K562 (cell line): ENCODE results near the gene ARMH4. TPM values are rescaled to one million over a fixed set of nuclear protein-coding genes. Genes with fewer than 3 reads are reported as not detected.

Experiments used
- ATAC-seq: fragments of 200-7000 bp; cut with Tn5 transposase; 3 replicates; pipeline ENCODE4 v1.9.1; 2020; ENCODE audit warnings: moderate library complexity
- BruUV-seq: library from RNA; stranded (reverse); fragments of 400-500 nt; replicated peaks from 2 replicates; lab custom pipeline; 2021; lab: Mats Ljungman, UMichigan
- CTCF ChIA-PET: fragments of 300-600 bp; formaldehyde crosslinking; extraction: SDS; loops from one replicate; lab custom pipeline; 2021; ENCODE audit warnings: low intra/inter-chr PET ratio; lab: Yijun Ruan, JAX
- POLR2A ChIA-PET: fragments of 300-600, 350-650 bp; sonication (Branson Sonifier 250); formaldehyde crosslinking; extraction: SDS; loops from one replicate; lab custom pipeline; 2021; ENCODE audit warnings: antibody characterized with exemption, inconsistent platforms; lab: Yijun Ruan, JAX
- DNase-seq, 4 experiments: peaks; one replicate each; pipeline versions ENCODE4 v3.0.0 to v3.0.0-alpha.2; 2011 to 2018; ENCODE audit warnings: low spot score in 3 of 4, mixed read lengths in 3 of 4; ENCODE audit errors: extremely low read depth in 1 of 4
- FAIRE-seq: peaks from 2 replicates; lab custom pipeline; 2011; peaks lifted over from hg19 to GRCh38; lab: Jason Lieb, UNC
- H2AFZ ChIP-seq: 2 replicates; pipeline ENCODE4 v1.6.0; 2011; ENCODE audit warnings: low read depth, low read length, control low read depth, inconsistent platforms
- H3K27ac ChIP-seq: fragments of 200-600 bp; 3 replicates; pipeline ENCODE4 v1.8.0; 2011; ENCODE audit warnings: low read depth, mild to moderate bottlenecking, control low read depth, inconsistent platforms, low read length, moderate library complexity, mixed read lengths; ENCODE audit errors: extremely low read depth
- H3K27me3 ChIP-seq, 2 experiments: fragments of 300-600 bp in 1 of 2; 2 replicates in 1 of 2; 3 replicates in 1 of 2; pipeline versions ENCODE4 v1.6.0 to v1.8.0; 2011; ENCODE audit warnings: inconsistent platforms in 2 of 2, low read length in 2 of 2, mild to moderate bottlenecking in 1 of 2, mixed read lengths in 1 of 2, moderate library complexity in 1 of 2; ENCODE audit not compliant: control insufficient read depth in 2 of 2, insufficient read depth in 2 of 2
- H3K36me3 ChIP-seq: fragments of 300-600 bp; 3 replicates; pipeline ENCODE4 v1.8.0; 2011; ENCODE audit warnings: mild to moderate bottlenecking, low read length, inconsistent platforms; ENCODE audit not compliant: control insufficient read depth, insufficient read depth
- H3K4me1 ChIP-seq, 2 experiments: fragments of 200-600 bp in 1 of 2; replicated peaks in 1 of 2; 2 replicates in 1 of 2; 3 replicates in 1 of 2; pipeline versions ENCODE4 v1.5.1 to v1.8.0; 2011; ENCODE audit warnings: inconsistent platforms in 2 of 2, low read length in 2 of 2, mild to moderate bottlenecking in 1 of 2, mixed read lengths in 1 of 2, moderate library complexity in 1 of 2; ENCODE audit not compliant: control insufficient read depth in 2 of 2, insufficient read depth in 2 of 2
- H3K4me2 ChIP-seq: 2 replicates; pipeline ENCODE4 v1.6.1; 2011; ENCODE audit warnings: low read length, control low read depth, inconsistent platforms, mixed read lengths; ENCODE audit not compliant: insufficient read depth
- H3K4me3 ChIP-seq: fragments of 200-600 bp; sonication (generic), shearing (Covaris generic); 2 replicates; pipeline ENCODE4 v1.5.1; 2016; ENCODE audit warnings: control low read depth, inconsistent platforms
- H3K79me2 ChIP-seq: fragments of 200-600 bp; 3 replicates; pipeline ENCODE4 v1.8.0; 2011; ENCODE audit warnings: low read length, inconsistent platforms; ENCODE audit not compliant: control insufficient read depth, insufficient read depth
- H3K9ac ChIP-seq, 2 experiments: 2 replicates each; pipeline versions ENCODE4 v1.6.0 to v1.6.1; 2011; ENCODE audit warnings: low read depth in 2 of 2, low read length in 2 of 2, control low read depth in 1 of 2, inconsistent platforms in 1 of 2, mild to moderate bottlenecking in 1 of 2, mixed read lengths in 1 of 2; ENCODE audit not compliant: insufficient read depth in 1 of 2
- H3K9me1 ChIP-seq: one replicate; pipeline ENCODE4 v1.6.0; 2011; ENCODE audit warnings: inconsistent platforms, mild to moderate bottlenecking, low read length, moderate library complexity; ENCODE audit not compliant: control insufficient read depth, insufficient read depth
- H3K9me3 ChIP-seq: replicated peaks from 2 replicates; pipeline ENCODE4 v1.5.1; 2011; ENCODE audit warnings: low read depth, low read length, inconsistent platforms; ENCODE audit not compliant: control insufficient read depth, insufficient read depth
- H4K20me1 ChIP-seq: replicated peaks from 2 replicates; pipeline ENCODE4 v1.6.1; 2011; ENCODE audit warnings: low read length, inconsistent platforms, mixed read lengths; ENCODE audit not compliant: control insufficient read depth, insufficient read depth
- CBX5 ChIP-seq: IDR thresholded peaks from 2 replicates; pipeline ENCODE4 v1.6.1; 2014; ENCODE audit warnings: low read depth, borderline replicate concordance
- CHD4 ChIP-seq: fragments of 200-600 bp; sonication (generic); IDR thresholded peaks from 3 replicates; pipeline ENCODE4 v1.6.1; 2012; ENCODE audit warnings: low read depth, mild to moderate bottlenecking, mixed read lengths, low read length, inconsistent platforms; ENCODE audit not compliant: insufficient read depth, insufficient replicate concordance, poor library complexity, severe bottlenecking
- CTCF ChIP-seq, 3 experiments: IDR thresholded peaks in 2 of 3; conservative IDR thresholded peaks in 1 of 3; 2 replicates each; pipeline ENCODE4 v1.5.1; 2011 to 2012; ENCODE audit warnings: low read length in 3 of 3, mild to moderate bottlenecking in 3 of 3, control low read depth in 2 of 3, improper control_type of control experiment in 1 of 3, inconsistent platforms in 1 of 3, low read depth in 1 of 3, mixed read lengths in 1 of 3, moderate library complexity in 1 of 3; ENCODE audit not compliant: insufficient read depth in 2 of 3
- CXXC5 ChIP-seq: fragments of 250-450 bp; sonication (Bioruptor Pico); IDR thresholded peaks from 2 replicates; pipeline ENCODE4 v1.8.0; 2022; ENCODE audit warnings: inconsistent platforms, mild to moderate bottlenecking, moderate library complexity
- ELK1 ChIP-seq: sonication (generic); formaldehyde crosslinking; IDR thresholded peaks from 2 replicates; pipeline ENCODE4 v1.8.1; 2022; ENCODE audit warnings: missing genetic modification reagents
- HEY1 ChIP-seq: fragments of 250-450 bp; sonication (Bioruptor Pico); IDR thresholded peaks from 2 replicates; pipeline ENCODE4 v1.5.0; 2020; ENCODE audit warnings: mild to moderate bottlenecking, moderate library complexity, borderline replicate concordance
- MAFF ChIP-seq: IDR thresholded peaks from 2 replicates; pipeline ENCODE4 v1.6.1; 2012; ENCODE audit warnings: low read length, improper control_type of control experiment
- PREB ChIP-seq: sonication (generic); formaldehyde crosslinking; IDR thresholded peaks from 2 replicates; pipeline ENCODE4 v1.8.1; 2023; ENCODE audit warnings: mild to moderate bottlenecking, missing genetic modification reagents
- SIN3A ChIP-seq, 2 experiments: fragments of 150-350 bp in 1 of 2; IDR thresholded peaks; 2 replicates each; pipeline ENCODE4 v1.6.1; 2011 to 2016; ENCODE audit warnings: borderline replicate concordance in 2 of 2, low read depth in 2 of 2, low read length in 2 of 2, mild to moderate bottlenecking in 2 of 2, moderate library complexity in 2 of 2; ENCODE audit not compliant: control insufficient read depth in 1 of 2
- ZNF263 ChIP-seq: sonication (generic); formaldehyde crosslinking; IDR thresholded peaks from 2 replicates; pipeline ENCODE4 v1.8.0; 2022; ENCODE audit warnings: mild to moderate bottlenecking, missing genetic modification reagents, borderline replicate concordance
- ZNF431 ChIP-seq: sonication (generic); formaldehyde crosslinking; IDR thresholded peaks from 2 replicates; pipeline ENCODE4 v1.8.0; 2022; ENCODE audit warnings: mild to moderate bottlenecking, missing genetic modification reagents
- WGBS: fragments of 100-300 bp; shearing (Covaris generic); methylation state at CpG from one replicate; pipeline ENCODE4 v1.1.6; 2016; ENCODE audit warnings: low coverage, mixed read lengths; ENCODE audit not compliant: insufficient coverage; ENCODE audit errors: missing lambda C conversion rate; 5-methylcytosine and 5-hydroxymethylcytosine counted together
- in situ Hi-C: fragments of 300-500 bp; cut with MboI; formaldehyde crosslinking; loops from 4 replicates; pipeline ENCODE4 v1.15.0; 2018; ENCODE audit warnings: inconsistent platforms, mixed read lengths
- intact Hi-C: fragments of 100-400 bp; cut with micrococcal nuclease; formaldehyde crosslinking; loops from 2 replicates; pipeline ENCODE4 v1.14.2; 2022
- polyA plus RNA-seq, 8 experiments: library from polyadenylated mRNA; depleted of rRNA in 4 of 8; stranded (reverse) in 5 of 8; unstranded in 3 of 8; fragments of >200 nt; fragmentation: Nextera tagmentation in 2 of 8; fragmentation: Illumina TruSeq in 1 of 8; extraction: Ambion mirVana in 2 of 8; extraction: Trizol in 1 of 8; gene quantifications; 2 replicates each; pipeline versions ENCODE4 v1.2.1 to v1.2.3, GENCODE V29; 2011 to 2014; ENCODE audit warnings: inconsistent platforms in 1 of 8, missing spikeins in 1 of 8
- total RNA-seq, 7 experiments: library from RNA; depleted of rRNA in 6 of 7; stranded (reverse); fragments of >200 nt in 6 of 7; fragmentation: Illumina TruSeq in 2 of 7; extraction: Trizol in 2 of 7; gene quantifications; 2 replicates each; pipeline versions ENCODE4 v1.2.1 to v1.2.3, GENCODE V29; 2011 to 2021; ENCODE audit warnings: low replicate concordance in 1 of 7

The ARMH4 gene
- total and polyA plus RNA-seq, 9 of the 15 experiments (the other 6 are each of a cell fraction or from before 2014, with no cell fraction given) = 0.06 to 0.98 (median 0.07) TPM; not detected in 2

GRCh38 chr14:58129208-58129607, 22.8 kb downstream of the ARMH4 start:
- ATAC-seq (no peak), DNase-seq (no peak), FAIRE-seq (no peak)
- Histone ChIP-seq H3K4me1 (peaks cover 0 to 3% of the 10 kb centered on the region in 2 experiments; a peak in 3 of 5 replicates), H4K20me1 (no peaks in the 10 kb centered on the region), H3K4me3 (no peak overlapping the region), H3K79me2 (no peaks in the 10 kb centered on the region), H2AFZ (no peak overlapping the region), H3K4me2 (no peak overlapping the region), H3K9me3 (no peaks in the 10 kb centered on the region), H3K27me3 (no peaks in the 10 kb centered on the region), H3K27ac (no peak overlapping the region), H3K9me1 (no peaks in the 10 kb centered on the region), H3K9ac (no peak overlapping the region), H3K36me3 (no peaks in the 10 kb centered on the region)
- intact Hi-C loops (no loop called here), in situ Hi-C loops (no loop called here)
- WGBS = 34% methylated on average over 4 of the region's 4 CpGs
- POLR2A ChIA-PET = no interaction called here
- BruUV-seq = no TSS peak
- CTCF ChIA-PET = no interaction called here
- TF ChIP-seq SIN3A (IDR thresholded peaks at IDR 0.05; ENCODE audit: borderline replicate concordance in 2 of 2, control insufficient read depth in 1 of 2, low read depth in 2 of 2, low read length in 2 of 2) (no peak), CTCF (IDR thresholded peaks at IDR 0.05 in 2 of 3, conservative IDR thresholded peaks at IDR 0.05 in 1 of 3; ENCODE audit: insufficient read depth in 2 of 3, low read depth in 1 of 3, low read length in 3 of 3) (peak in 2 of 3 experiments; percentile 19 to 29; a peak in 1 of 6 replicates)

- in situ Hi-C loops (no loop called here), intact Hi-C loops (no loop called here)
- peaks cover 0 to 3% of the 10 kb centered on the region in 2 experiments; a peak in 3 of 5 replicates for H3K4me1 ChIP-seq
- WGBS = 29% methylated on average over 2 of the region's 2 CpGs
- H2AFZ ChIP-seq = no peak overlapping the region
- ChIA-PET CTCF (no interaction called here), POLR2A (no interaction called here)
- no peak overlapping the region for H3K9ac ChIP-seq
- no TSS peak for BruUV-seq
- no peak overlapping the region for H3K27ac ChIP-seq
- no peak overlapping the region for H3K4me3 ChIP-seq
- H3K79me2 ChIP-seq = no peaks in the 10 kb centered on the region
- H3K9me1 ChIP-seq = no peaks in the 10 kb centered on the region
- H3K27me3 ChIP-seq = no peaks in the 10 kb centered on the region
- no peak for ATAC-seq
- no peaks in the 10 kb centered on the region for H4K20me1 ChIP-seq
- no peak for FAIRE-seq
- H3K9me3 ChIP-seq = no peaks in the 10 kb centered on the region
- no peak for DNase-seq
- no peaks in the 10 kb centered on the region for H3K36me3 ChIP-seq
- H3K4me2 ChIP-seq = no peak overlapping the region
- TF ChIP-seq ELK1 (CRISPR knock-in tag) (no peak), ZNF431 (CRISPR knock-in tag) (no peak), PREB (CRISPR knock-in tag) (no peak), MAFF (0 out of 2 replicates have a peak, but pooled peaks have one; percentile 5), ZNF263 (no peak), CXXC5 (no peak), CBX5 (no peak), HEY1 (CRISPR knock-in tag) (no peak), CHD4 (no peak)
These were observed 23.6 kb downstream of the ARMH4 start for GRCh38 chr14:58128416-58128815.
